NCI-H345 treated with DMSO at 0.1 percent for 48 hours (cell line): Measurements from ENCODE around the gene PWP2.
"Not testable (repeated sequence)": the region's sequence is repeated elsewhere in the genome, so short reads cannot be mapped to it uniquely, and the experiment has no call there.

ENCODE experiments used
- DNase-seq: peaks from one replicate; lab custom pipeline; 2025; ENCODE audit not compliant: unreplicated experiment; lab: John Stamatoyannopoulos, UW

PWP2 gene

DNA sequence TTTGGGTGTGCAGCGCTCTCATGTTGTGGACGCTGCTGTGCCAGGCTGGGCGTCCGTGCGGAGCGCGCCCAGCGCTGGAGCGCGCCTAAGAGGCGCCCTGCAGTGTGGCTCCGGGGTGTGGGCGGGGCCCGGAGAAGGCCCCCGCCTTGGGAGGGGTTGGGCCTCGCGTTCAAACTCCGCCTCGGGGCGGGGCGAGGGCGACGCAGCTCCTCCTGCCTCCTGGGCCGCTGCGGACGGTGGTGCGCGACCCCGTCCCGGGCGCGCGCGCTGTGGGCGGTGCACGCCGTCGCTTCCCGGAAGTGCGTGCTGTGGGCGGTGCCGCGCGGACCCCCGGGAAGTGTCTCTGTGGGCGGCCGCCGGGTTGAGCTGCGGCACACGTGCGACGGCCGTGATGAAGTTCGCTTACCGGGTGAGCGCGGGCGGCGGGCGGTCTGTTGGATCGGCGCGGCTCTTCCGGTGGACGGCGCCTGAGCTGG is at the start of gene PWP2:
Gene PWP2 (plus strand): TSS at position 374 of the 476 bp plus-strand sequence. CDS start 18 bp downstream, at position 392.
- DNase-seq = not testable (repeated sequence)

DNA sequence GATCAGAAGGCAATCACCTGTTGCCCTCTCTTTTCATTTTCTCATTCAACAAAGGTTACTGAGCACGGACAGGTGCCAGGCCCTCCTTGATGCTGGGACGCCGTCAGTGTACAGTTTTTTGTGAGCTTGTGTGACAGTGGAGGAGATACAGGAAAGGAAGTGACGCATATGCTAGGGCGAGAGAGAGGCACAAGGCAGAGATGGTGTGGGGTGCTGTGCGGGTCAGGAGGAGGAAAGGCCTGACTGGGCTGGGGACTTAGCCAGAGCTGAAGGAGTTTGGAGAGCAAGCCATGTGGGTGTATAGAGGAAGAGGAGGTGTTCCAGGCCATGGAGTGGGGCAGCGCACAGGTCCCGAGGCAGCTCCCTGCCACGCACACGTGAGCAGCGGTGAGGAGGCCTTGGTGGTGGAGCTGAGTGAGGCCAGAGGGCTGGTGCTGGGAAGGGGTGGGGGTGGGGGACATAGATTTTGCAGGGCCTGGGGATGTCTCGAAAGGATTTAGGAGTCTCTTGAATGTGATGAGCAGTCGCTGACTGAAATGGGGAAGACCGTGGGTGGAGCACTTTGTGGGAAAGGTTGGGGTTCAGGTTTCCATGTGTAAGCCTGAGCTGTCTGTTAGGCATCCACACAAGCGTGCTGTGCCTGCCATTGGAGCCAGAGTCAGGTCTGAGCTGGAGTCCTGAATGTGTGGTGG is 49.1 kb upstream of the PWP2 start:
- no peak for DNase-seq

DNA sequence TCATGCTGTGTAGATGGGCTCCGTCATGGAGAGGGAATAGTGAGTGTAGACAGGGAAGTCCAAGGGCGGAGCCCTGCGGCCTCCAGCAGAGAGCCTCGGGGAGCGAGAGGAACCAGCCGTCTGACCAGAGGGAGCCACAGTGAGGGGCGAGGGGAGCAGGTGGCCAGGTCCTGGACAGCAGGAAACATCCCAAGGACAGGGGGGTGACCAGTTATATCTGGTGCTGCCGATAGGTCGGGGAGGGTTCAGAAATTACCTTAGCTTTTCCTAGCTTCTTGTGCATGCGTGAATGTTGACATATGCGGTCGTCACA is 48.6 kb upstream of the PWP2 start:
- DNase-seq = no peak

DNA sequence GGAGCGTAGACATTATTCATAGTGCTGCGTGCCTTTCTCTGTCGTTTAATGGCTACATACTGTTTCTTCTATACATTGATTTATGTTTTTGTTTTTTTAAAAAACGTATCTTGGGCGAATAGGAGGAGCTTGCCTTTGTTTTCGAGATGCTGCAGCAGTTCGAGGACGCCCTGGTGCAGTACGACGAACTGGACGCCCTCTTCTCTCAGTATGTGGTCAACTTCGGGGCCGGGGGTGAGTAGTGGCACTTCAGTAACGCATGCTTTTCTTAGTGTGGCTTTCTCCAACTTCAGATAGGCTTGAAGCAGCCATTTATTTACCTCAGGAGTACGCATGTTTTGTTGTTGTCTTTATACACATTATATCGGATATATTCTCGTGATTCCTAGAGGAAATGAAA is 48.2 kb upstream of the PWP2 start:
- peak; percentile 34 for DNase-seq

DNA sequence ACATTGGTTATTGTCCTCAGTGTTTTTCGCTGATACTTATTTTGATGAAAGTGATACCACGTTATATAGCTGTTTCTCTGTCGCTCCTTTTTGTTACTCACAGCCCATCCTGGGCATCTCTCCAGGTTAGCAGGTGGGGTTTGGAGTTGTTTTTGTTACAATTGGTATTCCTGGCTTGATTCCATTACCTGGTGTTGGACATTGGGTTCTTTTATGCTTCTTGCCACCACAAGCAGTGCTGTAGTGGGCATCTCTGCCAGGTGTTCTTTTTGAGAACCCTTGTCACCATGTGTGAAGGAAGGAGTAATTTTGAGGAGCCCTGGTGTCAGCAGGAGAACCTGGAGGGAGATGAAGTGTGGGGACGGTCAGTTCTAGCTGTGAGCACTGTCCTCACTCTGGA is 47.5 kb upstream of the PWP2 start:
- peak; percentile 90 for DNase-seq

DNA sequence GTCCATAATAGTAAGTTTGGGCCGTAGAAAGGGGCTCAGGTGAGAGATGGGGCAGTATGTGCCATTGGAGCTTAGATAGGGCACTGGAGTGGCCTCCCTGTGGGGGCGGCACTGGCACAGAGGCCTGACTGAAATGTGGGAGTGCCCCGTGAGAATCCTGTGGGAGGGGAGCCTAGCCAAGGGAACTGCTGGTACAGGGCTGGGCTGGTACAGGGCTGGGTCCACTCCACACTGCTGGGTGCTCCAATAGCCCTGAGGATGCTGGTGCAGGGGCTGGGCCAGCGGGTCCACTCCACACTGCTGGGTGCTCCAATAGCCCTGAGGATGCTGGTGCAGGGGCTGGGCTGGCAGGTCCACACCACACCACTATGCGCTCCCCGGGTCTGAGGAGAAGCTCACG is 44.8 kb upstream of the PWP2 start:
- DNase-seq = no peak

DNA sequence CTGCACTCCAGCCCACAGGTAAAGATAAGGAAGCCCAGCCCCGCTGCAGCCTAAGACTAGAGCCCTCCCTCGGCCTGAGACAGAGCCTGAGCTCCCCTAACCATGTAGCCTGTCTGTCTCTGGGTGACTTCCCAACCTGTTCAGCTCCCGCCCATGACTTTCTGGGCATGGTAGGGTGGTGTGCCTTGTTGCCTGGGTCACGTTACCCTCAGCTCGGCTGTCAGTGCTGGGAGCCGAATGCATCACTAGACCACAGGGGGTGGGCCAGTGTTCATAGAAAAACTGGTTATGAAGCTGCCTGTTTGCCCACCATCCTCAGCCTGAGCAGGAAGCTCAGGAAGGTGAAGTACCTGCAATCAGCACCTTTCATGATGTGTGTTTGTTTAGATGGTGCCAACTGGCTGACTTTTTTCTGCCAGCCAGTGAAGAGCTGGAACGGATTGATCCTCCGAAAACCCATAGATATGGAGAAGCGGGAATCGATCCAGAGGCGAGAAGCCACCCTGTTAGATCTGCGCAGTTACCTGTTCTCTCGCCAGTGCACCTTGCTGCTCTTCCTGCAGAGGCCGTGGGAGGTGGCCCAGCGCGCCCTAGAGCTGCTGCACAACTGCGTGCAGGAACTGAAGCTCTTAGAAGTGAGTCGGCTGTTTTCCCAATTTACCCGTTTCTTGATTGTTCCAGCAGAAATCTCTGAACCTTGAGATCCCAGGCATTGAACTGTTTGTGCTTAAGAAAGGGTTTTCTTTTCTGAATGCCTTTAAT is 43.9 kb upstream of the PWP2 start:
- no peak for DNase-seq

DNA sequence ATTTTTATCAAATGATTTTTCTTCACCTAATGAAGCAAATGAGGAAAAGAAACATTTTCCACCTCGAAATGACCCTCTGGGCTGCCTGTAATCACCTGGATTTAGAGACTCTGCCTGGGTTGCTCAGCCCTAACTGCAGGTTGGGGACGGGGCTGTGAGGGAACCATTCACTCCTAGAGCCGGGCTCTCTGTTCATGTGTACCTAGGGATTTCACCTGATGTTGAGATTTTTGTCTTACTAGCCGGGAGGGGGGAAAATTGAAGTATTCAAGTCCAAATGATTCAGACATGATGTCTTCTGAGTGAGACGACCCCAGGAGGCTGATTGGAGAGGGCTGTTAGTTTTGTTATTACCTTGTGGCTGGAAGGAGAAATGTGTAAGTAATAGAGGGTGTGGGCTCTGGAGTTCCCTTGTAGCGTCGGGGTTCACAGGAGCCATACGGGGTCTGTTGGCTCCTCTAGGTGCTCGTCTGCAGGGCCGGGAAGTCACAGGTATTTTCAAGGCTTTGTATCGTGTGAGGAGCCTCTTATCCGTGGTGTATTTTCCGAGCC is 42.3 kb upstream of the PWP2 start:
- DNase-seq = no peak

DNA sequence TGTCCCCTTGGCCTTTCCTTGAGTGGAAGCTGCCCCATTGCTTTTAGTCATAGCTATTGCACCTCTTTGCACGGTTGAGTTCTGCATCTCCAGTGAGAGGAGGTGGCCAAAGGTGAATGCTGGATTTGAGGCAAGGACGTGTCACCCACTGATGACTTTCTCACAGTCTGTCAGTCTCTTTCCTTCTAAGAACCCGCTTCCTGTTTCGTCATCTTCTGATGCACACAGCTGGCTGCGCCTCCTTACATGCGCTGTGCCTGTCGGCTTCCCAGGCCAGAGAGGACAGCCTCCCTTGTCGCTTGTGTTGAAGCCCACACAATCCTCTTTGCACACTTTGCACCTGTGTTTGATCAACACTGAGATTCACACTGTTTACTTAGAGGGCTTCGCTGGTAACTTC is 41.8 kb upstream of the PWP2 start:
- no peak for DNase-seq

DNA sequence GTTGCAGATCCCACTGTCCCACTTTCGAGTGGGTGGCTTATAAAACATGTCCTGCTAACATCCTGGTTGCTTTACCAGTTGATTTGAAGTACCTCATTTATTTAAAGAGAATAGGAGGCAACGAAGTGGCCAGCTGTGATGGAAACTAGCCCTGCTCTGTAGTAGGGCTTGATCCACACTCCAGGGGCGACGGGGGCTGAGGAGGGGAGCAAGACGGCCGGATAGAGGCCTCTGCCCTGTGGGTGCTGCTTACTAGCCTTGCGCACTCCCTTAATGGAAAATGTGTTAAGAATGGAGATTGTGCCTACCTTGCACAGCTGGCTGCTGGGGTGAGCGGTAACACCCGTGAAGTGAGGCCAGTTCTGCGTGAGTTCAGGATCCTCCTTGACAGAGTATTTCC is 41.1 kb upstream of the PWP2 start:
- no peak for DNase-seq

DNA sequence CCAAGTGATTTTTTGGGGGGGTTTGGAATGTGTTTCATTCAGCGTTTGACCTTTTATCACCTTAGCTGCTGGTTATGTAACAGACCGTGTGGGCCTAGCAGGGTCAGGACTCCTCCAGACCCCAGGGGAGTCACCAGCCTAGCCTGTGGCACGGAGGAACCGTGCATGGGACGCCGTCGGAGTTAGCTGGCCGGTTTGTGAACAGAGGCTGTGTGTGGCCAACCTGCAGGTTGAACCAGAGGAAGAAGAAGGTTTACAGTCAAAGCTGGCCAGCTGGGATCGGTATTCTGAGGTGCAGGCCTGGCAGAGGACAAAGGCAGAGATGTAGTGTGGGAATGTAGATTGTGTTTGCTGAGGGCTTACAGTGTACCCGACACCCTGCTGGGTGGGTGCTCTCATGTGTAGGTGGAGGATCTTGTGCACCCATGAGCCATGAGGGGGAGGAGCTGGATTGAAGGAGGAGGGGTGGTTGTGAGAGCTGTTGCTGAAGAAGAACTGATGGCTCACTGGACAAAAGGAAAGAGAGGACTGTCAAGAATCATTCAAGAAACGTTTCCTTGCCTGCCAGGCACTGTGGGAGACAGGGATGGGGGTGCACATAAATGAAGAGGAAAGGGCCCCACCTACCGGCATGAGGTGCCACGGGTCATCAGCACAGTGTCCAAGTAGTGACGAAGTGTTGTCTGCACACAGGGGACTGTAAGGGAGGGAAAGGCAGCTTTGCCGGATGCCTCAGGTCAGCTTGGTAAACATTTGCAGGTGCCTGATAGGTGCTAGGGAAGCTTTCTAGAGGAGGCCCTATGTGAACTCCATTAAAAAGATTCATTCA is 40.0 kb upstream of the PWP2 start:
- DNase-seq = no peak

DNA sequence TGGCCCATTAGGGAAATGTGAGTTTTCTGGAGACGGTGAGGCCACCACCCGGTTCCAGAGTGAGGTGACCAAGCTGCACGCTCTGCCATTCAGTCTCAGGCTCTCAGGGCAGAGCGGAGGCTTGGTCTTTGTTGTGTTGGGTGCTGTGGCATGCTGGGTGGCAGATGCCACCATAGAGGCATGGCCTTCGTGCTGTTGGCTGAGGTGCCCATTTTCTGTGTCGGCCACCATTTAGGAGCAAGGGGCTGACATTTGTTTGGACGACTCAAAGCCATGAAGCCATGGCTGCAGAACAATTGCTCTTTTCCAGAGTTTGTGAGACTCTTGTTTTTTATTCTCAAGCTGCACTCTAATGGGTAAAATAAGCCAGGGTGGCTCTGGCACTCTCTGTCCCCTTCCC is 36.8 kb upstream of the PWP2 start:
- DNase-seq = no peak

DNA sequence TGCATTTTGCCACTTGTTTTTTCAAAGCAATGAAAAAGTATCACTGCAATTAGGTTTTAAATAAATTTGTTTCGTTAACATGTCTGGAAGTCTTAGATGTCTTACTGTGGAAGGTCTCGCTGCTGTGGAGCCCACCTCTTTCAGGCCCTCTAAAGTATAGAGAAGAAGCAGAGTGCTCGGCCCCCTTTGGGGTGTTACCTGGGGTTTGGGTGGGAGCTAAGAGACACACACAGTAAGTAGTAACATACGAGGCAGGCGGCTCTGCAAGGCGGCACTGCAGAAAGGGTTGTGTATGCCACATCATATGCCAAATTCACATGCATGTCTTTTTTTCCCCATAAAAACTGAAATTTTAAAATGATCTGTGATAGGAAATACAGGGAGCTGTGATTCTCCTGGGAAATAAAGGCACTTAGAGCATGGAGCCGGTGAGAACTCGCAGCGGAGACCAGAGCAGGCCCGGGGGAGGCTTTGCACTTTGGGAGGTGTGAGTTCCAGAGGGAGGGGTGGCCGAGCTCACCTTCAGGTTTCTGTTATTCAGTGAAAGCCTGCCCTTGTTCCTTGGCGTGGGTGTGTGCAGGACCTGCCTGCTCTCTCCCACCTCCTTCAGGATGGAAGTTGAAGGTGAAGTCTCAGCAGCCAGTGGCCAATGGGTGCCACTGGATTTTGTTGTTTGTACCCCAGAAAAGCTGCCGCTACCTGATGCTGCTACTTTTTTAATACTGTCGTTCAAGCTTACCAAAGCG is 35.7 kb upstream of the PWP2 start:
- DNase-seq = no peak

DNA sequence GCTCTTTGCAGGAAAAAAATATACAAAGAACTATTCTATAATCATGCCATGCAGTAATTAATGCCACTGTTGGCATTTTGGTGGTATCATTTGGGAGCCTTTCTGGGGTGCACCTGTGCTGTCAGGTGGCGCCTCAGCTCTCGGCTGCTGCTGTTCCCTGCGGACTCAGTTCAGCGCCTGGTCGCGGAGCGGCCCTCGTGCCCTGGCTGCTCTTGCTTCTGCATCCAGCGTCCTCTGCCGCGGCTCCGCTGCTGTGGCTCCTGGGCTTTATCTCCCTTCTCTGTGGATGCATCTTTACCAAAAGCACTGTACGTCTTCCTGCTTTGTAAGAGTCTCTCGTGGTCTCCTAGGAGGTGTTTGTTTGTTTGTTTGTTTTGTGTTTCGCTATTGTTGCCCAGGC is 35.1 kb upstream of the PWP2 start:
- no peak for DNase-seq

DNA sequence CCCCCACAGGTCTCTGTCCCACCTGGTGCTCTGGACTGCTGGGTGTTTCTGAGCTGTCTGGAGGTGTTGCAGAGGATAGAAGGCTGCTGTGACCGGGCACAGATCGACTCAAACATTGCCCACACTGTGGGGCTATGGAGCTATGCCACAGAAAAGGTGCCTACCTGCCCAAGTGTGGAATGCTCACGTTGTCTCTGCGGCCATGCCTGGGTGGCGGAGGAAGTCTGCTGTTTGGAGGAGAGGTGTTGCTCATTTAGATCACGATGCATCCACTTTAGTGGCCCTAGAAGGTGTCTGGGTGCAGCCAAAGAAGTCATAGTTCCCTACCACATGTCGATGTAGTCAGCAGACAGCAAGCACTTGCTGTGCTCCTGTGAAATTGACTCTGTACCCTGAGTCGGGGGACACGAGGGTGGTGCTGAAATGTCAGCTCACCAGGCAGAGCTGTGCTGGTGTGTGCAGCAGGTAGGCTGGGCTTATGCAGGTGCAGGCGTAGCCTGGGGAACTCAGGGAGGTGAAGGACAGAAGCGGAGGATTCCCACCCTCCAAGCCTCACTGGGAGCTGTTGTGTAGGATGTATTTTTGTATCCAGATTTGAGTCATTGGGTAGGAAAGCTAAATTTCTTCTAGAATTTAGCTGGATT is 32.8 kb upstream of the PWP2 start:
- no peak for DNase-seq

DNA sequence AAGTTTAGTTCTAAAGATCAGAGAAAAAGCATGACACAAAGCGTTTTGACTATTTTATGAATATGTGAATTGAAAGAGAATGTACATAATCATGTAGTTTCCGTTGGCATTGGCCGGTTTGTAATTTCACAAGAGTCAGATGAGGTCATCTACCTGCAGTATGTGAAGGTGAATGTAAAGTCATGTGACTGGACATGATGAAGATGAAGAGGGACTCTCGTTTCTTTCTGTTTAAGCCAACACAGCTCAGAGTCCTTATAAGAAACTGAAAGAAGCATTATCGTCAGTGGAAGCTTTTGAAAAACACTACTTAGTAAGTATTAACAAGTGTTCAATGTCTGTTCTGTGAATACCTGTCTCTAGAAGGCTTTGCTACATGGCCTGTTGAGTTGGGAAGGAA is 30.9 kb upstream of the PWP2 start:
- no peak for DNase-seq

DNA sequence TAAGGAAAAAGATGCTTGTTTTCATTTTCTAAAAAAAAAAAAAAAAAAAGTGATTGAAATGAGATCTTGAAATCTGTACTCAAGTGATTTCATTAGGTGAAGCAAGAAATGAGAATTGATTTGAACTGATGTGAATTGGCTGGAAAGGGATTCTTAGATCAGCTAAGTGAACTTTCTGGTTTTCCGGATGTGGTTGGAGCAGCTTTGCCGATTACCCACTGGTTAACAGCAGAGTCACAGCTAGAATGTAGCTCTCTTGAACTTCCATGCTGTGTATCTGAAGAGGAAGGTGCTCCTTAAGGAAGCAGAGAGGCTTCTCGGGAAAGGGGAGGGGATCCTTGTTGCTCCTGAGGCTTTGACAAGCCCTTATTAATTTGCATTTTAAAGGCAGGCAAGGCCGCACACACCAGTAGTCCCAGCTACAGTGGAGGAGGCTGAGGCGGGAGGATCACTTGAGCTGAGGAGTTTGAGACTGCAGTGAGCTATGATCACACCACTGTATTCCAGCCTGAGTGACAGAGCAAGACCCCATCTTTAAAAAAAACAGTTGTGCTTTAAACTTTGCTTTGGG is 28.7 kb upstream of the PWP2 start:
- no peak for DNase-seq

DNA sequence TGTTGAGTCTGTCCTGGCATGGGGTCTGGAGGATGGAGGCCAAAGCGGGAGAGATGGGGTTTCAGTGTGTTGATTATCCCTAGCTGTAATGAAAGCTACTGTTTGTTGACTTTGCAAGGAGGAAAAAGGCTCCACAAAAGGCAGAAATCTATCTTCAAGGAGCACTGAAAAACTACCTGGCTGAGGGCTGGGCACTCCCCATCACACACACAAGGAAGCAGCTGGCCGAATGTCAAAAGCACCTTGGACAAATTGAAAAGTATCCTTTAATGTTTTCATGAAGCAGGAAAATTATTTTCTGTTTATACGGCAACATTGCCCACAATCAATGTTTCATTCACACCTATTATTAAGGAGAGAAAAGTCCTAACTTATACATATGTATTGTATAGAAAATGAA is 27.8 kb upstream of the PWP2 start:
- DNase-seq = no peak

DNA sequence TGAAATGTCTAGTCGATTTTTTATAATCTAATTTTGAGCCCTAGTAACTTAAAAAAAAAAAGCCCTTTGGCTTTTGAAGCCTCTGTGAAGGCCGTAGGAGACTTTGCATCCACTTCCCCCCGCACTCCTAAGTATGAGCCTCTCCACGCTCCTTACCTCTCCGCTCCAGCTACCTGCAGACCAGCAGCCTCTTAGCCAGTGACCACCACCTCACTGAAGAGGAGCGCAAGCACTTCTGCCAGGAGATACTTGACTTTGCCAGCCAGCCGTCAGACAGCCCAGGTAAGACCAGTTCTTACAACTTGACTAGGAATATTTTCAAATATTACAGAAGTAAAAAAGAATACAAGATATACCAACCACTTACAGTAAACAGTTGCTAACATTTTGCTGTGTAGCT is 27.4 kb upstream of the PWP2 start:
- DNase-seq = no peak
